K562 (cell line): ENCODE data around the gene TMEM41B. TPM values are rescaled to one million over a fixed set of nuclear protein-coding genes. Genes with fewer than 3 reads are reported as not detected.
A peak's percentile ranks its signal among the peaks of the same experiment; 100 is the strongest.

Experiments used
- DACH1 ChIP-seq: fragments of 450-650 bp; IDR thresholded peaks from 2 replicates; pipeline ENCODE4 v1.6.1; 2018; ENCODE audit not compliant: partially characterized antibody
- DDX20 ChIP-seq: fragments of 450-650 bp; IDR thresholded peaks from 2 replicates; pipeline ENCODE4 v1.6.1; 2016; ENCODE audit warnings: missing genetic modification characterization, low read depth, mild to moderate bottlenecking, missing compliant biosample characterization, moderate library complexity
- DIDO1 ChIP-seq: fragments of 450-650 bp; IDR thresholded peaks from 2 replicates; pipeline ENCODE4 v1.6.1; 2016; ENCODE audit warnings: low read depth, missing biosample characterization, missing genetic modification characterization
- FOXA1 ChIP-seq: fragments of 450-650 bp; IDR thresholded peaks from 2 replicates; pipeline ENCODE4 v1.6.1; 2016; ENCODE audit warnings: mild to moderate bottlenecking, borderline replicate concordance
- FOXP4 ChIP-seq: sonication (generic); formaldehyde crosslinking; IDR thresholded peaks from 2 replicates; pipeline ENCODE4 v1.8.0; 2022; ENCODE audit warnings: mild to moderate bottlenecking, missing genetic modification reagents, borderline replicate concordance
- HMGN3 ChIP-seq: IDR thresholded peaks from 2 replicates; pipeline ENCODE4 v1.6.1; 2011; ENCODE audit warnings: borderline replicate concordance, low read depth, mild to moderate bottlenecking, mixed read lengths, low read length; ENCODE audit not compliant: insufficient read length; ENCODE audit errors: extremely low read depth
- MEF2D ChIP-seq: conservative IDR thresholded peaks from 2 replicates; pipeline ENCODE4 v1.6.1; 2016; ENCODE audit warnings: low read depth, missing genetic modification characterization, missing compliant biosample characterization
- MXI1 ChIP-seq: IDR thresholded peaks from 2 replicates; pipeline ENCODE4 v1.6.1; 2011; ENCODE audit warnings: low read depth, mild to moderate bottlenecking, improper control_type of control experiment, low read length
- MYBL2 ChIP-seq, 2 experiments: fragments of 450-650 bp in 1 of 2; sonication (generic) in 1 of 2; formaldehyde crosslinking in 1 of 2; IDR thresholded peaks; 2 replicates each; pipeline versions ENCODE4 v1.6.1 to v1.8.1; 2017 to 2022; ENCODE audit warnings: borderline replicate concordance in 1 of 2, inconsistent platforms in 1 of 2, low read depth in 1 of 2, mild to moderate bottlenecking in 1 of 2, missing genetic modification reagents in 1 of 2, moderate library complexity in 1 of 2
- PHB ChIP-seq: fragments of 250-450 bp; sonication (Bioruptor Pico); IDR thresholded peaks from 2 replicates; pipeline ENCODE4 v1.5.0; 2021
- RBBP5 ChIP-seq: fragments of 200-600 bp; sonication (generic); IDR thresholded peaks from 2 replicates; pipeline ENCODE4 v1.6.1; 2012; ENCODE audit warnings: borderline replicate concordance, mild to moderate bottlenecking, low read length, control low read depth, inconsistent platforms; ENCODE audit not compliant: insufficient read depth, poor library complexity, severe bottlenecking
- RBM14 ChIP-seq: fragments of 200-400 bp; formaldehyde crosslinking; IDR thresholded peaks from 2 replicates; pipeline ENCODE4 v1.6.1; 2018; ENCODE audit warnings: low read depth, mild to moderate bottlenecking, low read length, moderate library complexity, borderline replicate concordance; ENCODE audit not compliant: insufficient read depth
- RBM22 ChIP-seq: fragments of 200-400 bp; formaldehyde crosslinking; IDR thresholded peaks from 2 replicates; pipeline ENCODE4 v1.6.1; 2018; ENCODE audit warnings: low read length, low read depth; ENCODE audit not compliant: poor library complexity, severe bottlenecking
- RCOR1 ChIP-seq, 2 experiments: IDR thresholded peaks; 2 replicates each; pipeline ENCODE4 v1.6.1; 2012; ENCODE audit warnings: low read depth in 2 of 2, low read length in 2 of 2, borderline replicate concordance in 1 of 2, improper control_type of control experiment in 1 of 2
- SIN3A ChIP-seq, 2 experiments: fragments of 150-350 bp in 1 of 2; IDR thresholded peaks; 2 replicates each; pipeline ENCODE4 v1.6.1; 2011 to 2016; ENCODE audit warnings: borderline replicate concordance in 2 of 2, low read depth in 2 of 2, low read length in 2 of 2, mild to moderate bottlenecking in 2 of 2, moderate library complexity in 2 of 2; ENCODE audit not compliant: control insufficient read depth in 1 of 2
- SIRT6 ChIP-seq: IDR thresholded peaks from one replicate; pipeline ENCODE4 v1.6.1; 2012; ENCODE audit warnings: low read depth, mild to moderate bottlenecking, control low read depth, inconsistent platforms, low read length, moderate library complexity
- ZBTB49 ChIP-seq: sonication (generic); formaldehyde crosslinking; IDR thresholded peaks from 2 replicates; pipeline ENCODE4 v1.8.0; 2022; ENCODE audit warnings: missing genetic modification reagents, mild to moderate bottlenecking, borderline replicate concordance
- ZNF121 ChIP-seq: sonication (generic); formaldehyde crosslinking; conservative IDR thresholded peaks from 2 replicates; pipeline ENCODE4 v1.8.0; 2022; ENCODE audit warnings: missing genetic modification reagents
- polyA plus RNA-seq, 8 experiments: library from polyadenylated mRNA; depleted of rRNA in 4 of 8; stranded (reverse) in 5 of 8; unstranded in 3 of 8; fragments of >200 nt; fragmentation: Nextera tagmentation in 2 of 8; fragmentation: Illumina TruSeq in 1 of 8; extraction: Ambion mirVana in 2 of 8; extraction: Trizol in 1 of 8; gene quantifications; 2 replicates each; pipeline versions ENCODE4 v1.2.1 to v1.2.3, GENCODE V29; 2011 to 2014; ENCODE audit warnings: inconsistent platforms in 1 of 8, missing spikeins in 1 of 8
- total RNA-seq, 7 experiments: library from RNA; depleted of rRNA in 6 of 7; stranded (reverse); fragments of >200 nt in 6 of 7; fragmentation: Illumina TruSeq in 2 of 7; extraction: Trizol in 2 of 7; gene quantifications; 2 replicates each; pipeline versions ENCODE4 v1.2.1 to v1.2.3, GENCODE V29; 2011 to 2021; ENCODE audit warnings: low replicate concordance in 1 of 7
- TF ChIP-seq, protein P1 (sequence below): fragments of 250-450 bp; sonication (Bioruptor Pico); IDR thresholded peaks from 2 replicates; pipeline ENCODE4 v1.8.0; 2021; ENCODE audit warnings: moderate library complexity, mild to moderate bottlenecking, inconsistent platforms

Gene TMEM41B
- total and polyA plus RNA-seq, 9 of the 15 experiments (the other 6 are each of a cell fraction or from before 2014, with no cell fraction given), result 17.1 to 89.6 (median 48.7) TPM

DNA sequence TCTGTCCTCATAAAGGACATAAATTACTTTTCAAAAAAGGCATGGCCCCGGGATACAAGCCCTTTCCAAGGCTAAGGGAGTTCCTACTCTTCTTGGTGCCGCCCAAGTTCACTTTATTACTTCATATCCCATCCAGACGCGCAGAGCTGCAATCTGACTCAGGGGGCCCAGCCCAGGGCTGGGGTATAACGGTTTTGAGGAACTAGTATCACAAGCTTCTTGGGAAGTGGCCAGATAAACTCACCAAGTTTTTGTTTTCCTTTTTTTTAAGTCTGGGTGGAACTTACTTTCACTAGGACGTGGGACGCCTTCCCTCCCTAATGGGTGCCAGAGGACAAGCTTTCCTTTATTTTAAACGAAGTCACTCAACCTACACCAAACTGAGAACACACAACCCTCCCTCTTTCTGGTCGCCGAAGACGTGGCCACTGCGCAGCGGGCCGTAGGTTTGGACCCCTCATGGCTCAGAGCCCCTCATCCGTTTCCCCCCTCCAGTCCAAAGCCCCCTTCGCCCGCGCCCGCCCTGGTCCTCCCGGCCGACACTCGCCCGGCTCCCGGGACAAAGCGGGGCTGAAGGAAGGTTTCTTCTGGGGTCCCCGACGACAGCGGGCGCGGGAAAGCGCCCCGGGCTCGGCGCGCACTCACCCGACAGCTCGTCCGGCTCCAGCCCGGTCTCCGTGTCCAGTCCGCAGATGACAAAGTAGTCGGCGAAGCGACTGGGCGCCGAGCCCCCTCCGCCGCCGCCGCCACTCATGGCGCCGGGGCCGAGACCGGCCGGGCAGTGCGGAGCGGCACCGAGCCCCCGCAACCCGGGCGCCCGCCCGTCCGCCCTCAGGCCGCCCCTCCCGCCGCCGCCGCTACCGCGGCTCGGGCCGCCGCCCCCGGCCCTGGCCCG, 49.8 kb downstream of the TMEM41B start (continued):
- no peak for TF ChIP-seq DDX20 (tag)
- no peak for TF ChIP-seq DACH1
- no peak for TF ChIP-seq MXI1
- no peak for TF ChIP-seq MEF2D (tag)
- no peak for TF ChIP-seq DIDO1 (tag)
- TF ChIP-seq FOXP4 (CRISPR knock-in tag), result no peak
- TF ChIP-seq ZNF121 (CRISPR knock-in tag), result no peak
- TF ChIP-seq PHB (CRISPR knock-in tag), result 0 out of 2 replicates have a peak, but pooled peaks have one; percentile 31
- no peak for TF ChIP-seq ZBTB49 (CRISPR knock-in tag)
- TF ChIP-seq RCOR1 (IDR thresholded peaks at IDR 0.05; ENCODE audit: borderline replicate concordance in 1 of 2, low read depth in 2 of 2, low read length in 2 of 2), result peak in 1 of 2 experiments; percentile 38; a peak in 1 of 4 replicates
- TF ChIP-seq HMGN3, result peak; percentile 14
- TF ChIP-seq, protein P1, sequence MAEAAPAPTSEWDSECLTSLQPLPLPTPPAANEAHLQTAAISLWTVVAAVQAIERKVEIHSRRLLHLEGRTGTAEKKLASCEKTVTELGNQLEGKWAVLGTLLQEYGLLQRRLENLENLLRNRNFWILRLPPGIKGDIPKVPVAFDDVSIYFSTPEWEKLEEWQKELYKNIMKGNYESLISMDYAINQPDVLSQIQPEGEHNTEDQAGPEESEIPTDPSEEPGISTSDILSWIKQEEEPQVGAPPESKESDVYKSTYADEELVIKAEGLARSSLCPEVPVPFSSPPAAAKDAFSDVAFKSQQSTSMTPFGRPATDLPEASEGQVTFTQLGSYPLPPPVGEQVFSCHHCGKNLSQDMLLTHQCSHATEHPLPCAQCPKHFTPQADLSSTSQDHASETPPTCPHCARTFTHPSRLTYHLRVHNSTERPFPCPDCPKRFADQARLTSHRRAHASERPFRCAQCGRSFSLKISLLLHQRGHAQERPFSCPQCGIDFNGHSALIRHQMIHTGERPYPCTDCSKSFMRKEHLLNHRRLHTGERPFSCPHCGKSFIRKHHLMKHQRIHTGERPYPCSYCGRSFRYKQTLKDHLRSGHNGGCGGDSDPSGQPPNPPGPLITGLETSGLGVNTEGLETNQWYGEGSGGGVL (CRISPR knock-in tag), result no peak
- TF ChIP-seq SIN3A (IDR thresholded peaks at IDR 0.05; ENCODE audit: borderline replicate concordance in 2 of 2, control insufficient read depth in 1 of 2, low read depth in 2 of 2, low read length in 2 of 2), result no peak; a peak in 1 of 4 replicates
- no peak for TF ChIP-seq FOXA1
- no peak for TF ChIP-seq SIRT6
- TF ChIP-seq MYBL2 (IDR thresholded peaks at IDR 0.05; ENCODE audit: low read depth), result no peak
- no peak for TF ChIP-seq MYBL2 (CRISPR knock-in tag; IDR thresholded peaks at IDR 0.05; ENCODE audit: borderline replicate concordance)
- TF ChIP-seq RBM22, result peak; percentile 28
- TF ChIP-seq RBM14, result no peak
- no peak for TF ChIP-seq RBBP5
